Endodermal cell (in vitro differentiated cells): ENCODE results near the gene CPT2. TPM values are rescaled to one million over a fixed set of nuclear protein-coding genes. Genes with fewer than 3 reads are reported as not detected.
A peak's percentile ranks its signal among the peaks of the same experiment; 100 is the strongest.

Source experiments
- DNase-seq: peaks from one replicate; pipeline ENCODE4 v3.0.0-alpha.2; 2017
- H3K27ac ChIP-seq: 2 replicates; pipeline ENCODE4 v1.5.1; 2013; ENCODE audit warnings: mild to moderate bottlenecking, low read depth, low read length, moderate library complexity
- H3K27me3 ChIP-seq: 2 replicates; pipeline ENCODE4 v1.6.1; 2013; ENCODE audit warnings: mild to moderate bottlenecking, low read length, moderate library complexity; ENCODE audit not compliant: insufficient read depth, control insufficient read depth, poor library complexity, severe bottlenecking
- H3K36me3 ChIP-seq: 2 replicates; pipeline ENCODE4 v1.7.0; 2013; ENCODE audit warnings: mild to moderate bottlenecking, low read length, moderate library complexity; ENCODE audit not compliant: control insufficient read depth, insufficient read depth
- H3K4me1 ChIP-seq: one replicate; pipeline ENCODE4 v1.7.0; 2013; ENCODE audit warnings: low read length; ENCODE audit not compliant: control insufficient read depth, insufficient read depth
- H3K4me3 ChIP-seq: 2 replicates; pipeline ENCODE4 v1.5.1; 2013; ENCODE audit warnings: mild to moderate bottlenecking, low read length, moderate library complexity
- H3K9ac ChIP-seq: 2 replicates; pipeline ENCODE4 v1.6.1; 2013; ENCODE audit warnings: mild to moderate bottlenecking, low read length, moderate library complexity; ENCODE audit not compliant: poor library complexity, severe bottlenecking; ENCODE audit errors: extremely low read depth
- H3K9me3 ChIP-seq: 2 replicates; pipeline ENCODE4 v1.6.1; 2013; ENCODE audit warnings: mild to moderate bottlenecking, low read length, moderate library complexity; ENCODE audit not compliant: control insufficient read depth
- H3K27ac Mint-ChIP-seq: 2 replicates; pipeline ENCODE4 v1.8.0; 2020; ENCODE audit warnings: mixed read lengths
- H3K27me3 Mint-ChIP-seq: 2 replicates; pipeline ENCODE4 v1.8.0; 2021; ENCODE audit warnings: mild to moderate bottlenecking, mixed read lengths; ENCODE audit not compliant: insufficient read depth
- H3K36me3 Mint-ChIP-seq: 2 replicates; pipeline ENCODE4 v1.8.0; 2020; ENCODE audit warnings: low read depth, mixed read lengths
- H3K4me1 Mint-ChIP-seq: 2 replicates; pipeline ENCODE4 v1.8.0; 2020; ENCODE audit warnings: mixed read lengths
- H3K4me3 Mint-ChIP-seq: 2 replicates; pipeline ENCODE4 v1.8.0; 2020; ENCODE audit warnings: mild to moderate bottlenecking, moderate library complexity, mixed read lengths
- H3K9me3 Mint-ChIP-seq: 2 replicates; pipeline ENCODE4 v1.8.0; 2020; ENCODE audit warnings: mild to moderate bottlenecking, mixed read lengths
- WGBS, 2 experiments: methylation state at CpG; one replicate each; pipeline versions ENCODE4 v1.1.5 to v1.1.7; 2013; ENCODE audit warnings: missing lambda C conversion rate in 2 of 2, mixed read lengths in 1 of 2; ENCODE audit not compliant: insufficient coverage in 1 of 2, insufficient read length in 1 of 2; 5-methylcytosine and 5-hydroxymethylcytosine counted together
- total RNA-seq, 2 donors: library from RNA; stranded (reverse); fragmentation: NEBNext Ultra II Directional in 1 of 2; extraction: Animal tissue kit (Norgen Biotek cat#: 25700) in 1 of 2; gene quantifications; 2 replicates in 1 of 2; 3 replicates in 1 of 2; pipeline ENCODE4 v1.2.1, GENCODE V29; 2021
- TF ChIP-seq, protein P1 (sequence below): fragments of 200-600 bp; sonication (generic); conservative IDR thresholded peaks from 2 replicates; pipeline ENCODE4 v1.5.0; 2021; ENCODE audit warnings: antibody characterized with exemption, mild to moderate bottlenecking

CPT2 gene
- total RNA-seq, 2 donors from 2014 or later, result 28.7 to 31.3 TPM

DNA sequence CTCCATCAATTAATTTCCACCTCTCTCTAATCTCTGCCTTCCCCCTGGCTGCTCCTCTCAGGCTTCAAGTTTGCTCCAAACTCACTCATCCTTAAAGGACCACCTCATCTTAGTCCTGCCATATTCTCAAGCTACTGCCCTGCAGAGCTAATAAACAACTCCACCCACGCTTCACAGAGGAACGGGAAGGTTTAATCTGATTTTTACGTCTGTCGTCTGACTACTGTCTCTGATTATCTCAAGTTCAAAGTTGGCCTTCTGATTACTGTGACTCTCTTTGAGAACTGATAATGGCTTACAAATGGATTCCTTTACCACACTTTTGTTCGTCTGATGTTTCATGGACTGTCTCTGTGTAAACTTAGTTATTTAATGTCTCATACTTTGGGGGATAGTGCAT is 7.6 kb upstream of the CPT2 start:
- Mint-ChIP-seq H3K4me3 (no peak overlapping the region), H3K27me3 (no peaks in the 10 kb centered on the region), H3K4me1 (peaks cover 29% of the 10 kb centered on the region), H3K36me3 (no peaks in the 10 kb centered on the region), H3K9me3 (no peaks in the 10 kb centered on the region), H3K27ac (peak overlapping the region; percentile 76)
- TF ChIP-seq, protein P1, sequence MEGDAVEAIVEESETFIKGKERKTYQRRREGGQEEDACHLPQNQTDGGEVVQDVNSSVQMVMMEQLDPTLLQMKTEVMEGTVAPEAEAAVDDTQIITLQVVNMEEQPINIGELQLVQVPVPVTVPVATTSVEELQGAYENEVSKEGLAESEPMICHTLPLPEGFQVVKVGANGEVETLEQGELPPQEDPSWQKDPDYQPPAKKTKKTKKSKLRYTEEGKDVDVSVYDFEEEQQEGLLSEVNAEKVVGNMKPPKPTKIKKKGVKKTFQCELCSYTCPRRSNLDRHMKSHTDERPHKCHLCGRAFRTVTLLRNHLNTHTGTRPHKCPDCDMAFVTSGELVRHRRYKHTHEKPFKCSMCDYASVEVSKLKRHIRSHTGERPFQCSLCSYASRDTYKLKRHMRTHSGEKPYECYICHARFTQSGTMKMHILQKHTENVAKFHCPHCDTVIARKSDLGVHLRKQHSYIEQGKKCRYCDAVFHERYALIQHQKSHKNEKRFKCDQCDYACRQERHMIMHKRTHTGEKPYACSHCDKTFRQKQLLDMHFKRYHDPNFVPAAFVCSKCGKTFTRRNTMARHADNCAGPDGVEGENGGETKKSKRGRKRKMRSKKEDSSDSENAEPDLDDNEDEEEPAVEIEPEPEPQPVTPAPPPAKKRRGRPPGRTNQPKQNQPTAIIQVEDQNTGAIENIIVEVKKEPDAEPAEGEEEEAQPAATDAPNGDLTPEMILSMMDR, result no peak
- peaks cover 7% of the 10 kb centered on the region for H3K4me1 ChIP-seq
- no peak for DNase-seq
- H3K4me3 ChIP-seq, result no peak overlapping the region
- H3K27ac ChIP-seq, result no peak overlapping the region
- no peaks in the 10 kb centered on the region for H3K9me3 ChIP-seq
- H3K9ac ChIP-seq, result no peak overlapping the region
- WGBS, 2 experiments, result 59 to 83% methylated on average over 1 to 5 of the region's 5 CpGs
- no peaks in the 10 kb centered on the region for H3K36me3 ChIP-seq
- H3K27me3 ChIP-seq, result no peaks in the 10 kb centered on the region

DNA sequence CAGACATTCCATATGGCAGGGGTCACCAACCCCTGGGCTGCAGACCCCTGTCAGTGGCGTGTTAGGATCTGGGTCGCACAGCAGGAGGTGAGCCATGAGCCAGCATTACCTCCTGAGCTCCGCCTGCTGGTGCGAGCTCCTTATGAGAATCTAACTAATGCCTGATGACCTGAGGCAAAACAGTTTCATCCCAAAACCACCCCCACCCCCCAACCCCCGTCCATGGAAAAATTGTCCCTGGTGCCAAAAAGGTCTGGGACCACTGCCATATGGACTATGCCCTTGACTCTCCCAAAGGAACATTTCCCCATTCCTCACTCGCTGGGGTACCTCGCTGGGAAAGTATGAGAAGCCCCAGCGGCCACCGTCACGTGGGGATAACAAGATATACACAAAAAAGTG is 6.4 kb upstream of the CPT2 start:
- H3K27ac Mint-ChIP-seq, result peak overlapping the region; percentile 14
- TF ChIP-seq, protein P1, result peak; percentile 61
- peaks cover 7% of the 10 kb centered on the region for H3K4me1 ChIP-seq
- H3K27ac ChIP-seq, result no peak overlapping the region
- H3K27me3 Mint-ChIP-seq, result peaks cover 2% of the 10 kb centered on the region
- H3K4me3 ChIP-seq, result no peak overlapping the region
- no peaks in the 10 kb centered on the region for H3K9me3 ChIP-seq
- H3K36me3 Mint-ChIP-seq, result no peaks in the 10 kb centered on the region
- no peak overlapping the region for H3K4me3 Mint-ChIP-seq
- WGBS, 2 experiments, result 82 to 89% methylated on average over 9 to 10 of the region's 10 CpGs
- no peak overlapping the region for H3K9ac ChIP-seq
- H3K9me3 Mint-ChIP-seq, result no peaks in the 10 kb centered on the region
- peak; percentile 73 for DNase-seq
- H3K36me3 ChIP-seq, result no peaks in the 10 kb centered on the region
- peaks cover 29% of the 10 kb centered on the region for H3K4me1 Mint-ChIP-seq
- H3K27me3 ChIP-seq, result no peaks in the 10 kb centered on the region

DNA sequence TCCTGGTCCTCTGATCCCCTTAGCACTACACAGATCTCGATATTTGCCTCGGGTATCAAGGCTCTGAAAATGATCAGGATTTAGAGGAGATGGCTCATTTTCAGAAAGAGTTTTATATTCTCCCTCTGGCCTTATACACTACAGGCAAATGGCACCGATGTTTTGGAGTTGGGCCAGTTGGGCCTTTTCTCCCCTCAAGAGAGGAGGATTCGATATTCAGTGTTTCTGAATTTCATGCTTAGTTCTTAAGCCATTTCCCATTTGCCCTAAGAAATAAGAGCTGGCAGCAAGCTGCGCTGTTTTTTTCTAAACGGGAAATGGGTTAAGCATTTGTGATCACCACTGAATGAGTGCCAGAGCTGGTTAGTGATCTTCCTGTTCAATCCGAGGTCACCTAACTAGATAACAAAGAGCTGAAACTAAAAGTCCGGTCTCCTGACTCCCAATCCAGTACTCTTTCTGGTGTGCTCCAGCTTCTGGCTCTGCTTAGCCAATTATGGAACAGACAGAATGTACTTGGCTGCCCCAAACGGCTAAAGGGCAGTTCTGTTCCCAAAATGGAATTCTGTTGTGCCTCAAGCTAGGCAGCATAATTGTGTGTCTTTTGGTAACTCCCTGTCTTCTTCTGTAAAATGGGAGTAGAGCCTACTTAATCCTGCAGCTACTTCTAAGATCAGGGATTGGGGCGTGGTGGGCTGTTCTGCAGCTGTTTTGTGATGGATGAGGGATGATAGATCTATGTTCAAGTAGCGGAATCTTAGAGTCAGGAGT is 1.2 kb upstream of the CPT2 start:
- WGBS, 2 experiments, result 92 to 93% methylated on average over 9 to 11 of the region's 11 CpGs
- Mint-ChIP-seq H3K36me3 (no peaks in the 10 kb centered on the region), H3K27ac (no peak overlapping the region), H3K4me3 (peak overlapping the region; percentile 96), H3K9me3 (no peaks in the 10 kb centered on the region), H3K27me3 (peaks cover 7% of the 10 kb centered on the region), H3K4me1 (peaks cover 28% of the 10 kb centered on the region)
- no peak overlapping the region for H3K9ac ChIP-seq
- no peak overlapping the region for H3K4me3 ChIP-seq
- H3K27ac ChIP-seq, result no peak overlapping the region
- no peaks in the 10 kb centered on the region for H3K9me3 ChIP-seq
- no peak for DNase-seq
- no peaks in the 10 kb centered on the region for H3K27me3 ChIP-seq
- H3K36me3 ChIP-seq, result no peaks in the 10 kb centered on the region
- TF ChIP-seq, protein P1, result no peak
- no peaks in the 10 kb centered on the region for H3K4me1 ChIP-seq
